Astrocyte (in vitro differentiated cells and primary cell): ENCODE measurements around the gene CEP68. TPM values are rescaled to one million over a fixed set of nuclear protein-coding genes. Genes with fewer than 3 reads are reported as not detected.

ENCODE experiments used
- DNase-seq: peaks from one replicate; pipeline ENCODE4 v3.0.0-alpha.2; 2010; ENCODE audit warnings: low read depth
- FAIRE-seq: peaks from 2 replicates; lab custom pipeline; 2011; peaks lifted over from hg19 to GRCh38; lab: Jason Lieb, UNC
- H2AFZ ChIP-seq: 2 replicates; pipeline ENCODE4 v1.6.0; 2012; ENCODE audit warnings: low read depth, low read length, inconsistent platforms
- H3K27ac ChIP-seq: 2 replicates; pipeline ENCODE4 v1.5.1; 2011; ENCODE audit warnings: low read depth, low read length, inconsistent platforms
- H3K27me3 ChIP-seq: 2 replicates; pipeline ENCODE4 v1.6.0; 2011; ENCODE audit warnings: low read length, inconsistent platforms; ENCODE audit not compliant: insufficient read depth
- H3K36me3 ChIP-seq: 2 replicates; pipeline ENCODE4 v1.5.1; 2011; ENCODE audit warnings: low read length, inconsistent platforms; ENCODE audit not compliant: insufficient read depth
- H3K4me1 ChIP-seq: 2 replicates; pipeline ENCODE4 v1.5.1; 2011; ENCODE audit warnings: low read length, inconsistent platforms; ENCODE audit not compliant: insufficient read depth
- H3K4me2 ChIP-seq: 2 replicates; pipeline ENCODE4 v1.6.0; 2012; ENCODE audit warnings: low read length, inconsistent platforms
- H3K4me3 ChIP-seq: 2 replicates; pipeline ENCODE4 v1.5.1; 2011; ENCODE audit warnings: low read depth, mild to moderate bottlenecking, low read length, inconsistent platforms; ENCODE audit not compliant: insufficient read depth
- H3K79me2 ChIP-seq: 2 replicates; pipeline ENCODE4 v1.6.0; 2012; ENCODE audit warnings: mild to moderate bottlenecking, low read length, inconsistent platforms; ENCODE audit not compliant: insufficient read depth
- H3K9ac ChIP-seq: 2 replicates; pipeline ENCODE4 v1.6.0; 2012; ENCODE audit warnings: mild to moderate bottlenecking, low read length, inconsistent platforms
- H3K9me3 ChIP-seq: 2 replicates; pipeline ENCODE4 v1.5.1; 2012; ENCODE audit warnings: low read depth, mild to moderate bottlenecking, low read length, inconsistent platforms; ENCODE audit not compliant: insufficient read depth
- H4K20me1 ChIP-seq: 2 replicates; pipeline ENCODE4 v1.6.0; 2012; ENCODE audit warnings: low read length, inconsistent platforms; ENCODE audit not compliant: insufficient read depth
- H3K27ac Mint-ChIP-seq: one replicate; pipeline ENCODE4 v1.8.0; 2021; ENCODE audit warnings: mild to moderate bottlenecking, mixed read lengths; ENCODE audit not compliant: unreplicated experiment
- H3K27me3 Mint-ChIP-seq: one replicate; pipeline ENCODE4 v1.8.0; 2021; ENCODE audit warnings: low read depth, mixed read lengths; ENCODE audit not compliant: unreplicated experiment
- H3K36me3 Mint-ChIP-seq: one replicate; pipeline ENCODE4 v1.8.0; 2021; ENCODE audit warnings: low read depth, mixed read lengths; ENCODE audit not compliant: unreplicated experiment
- H3K4me1 Mint-ChIP-seq: one replicate; pipeline ENCODE4 v1.8.0; 2021; ENCODE audit warnings: low read depth, mixed read lengths; ENCODE audit not compliant: unreplicated experiment
- H3K4me3 Mint-ChIP-seq: one replicate; pipeline ENCODE4 v1.8.0; 2021; ENCODE audit warnings: mild to moderate bottlenecking, moderate library complexity, mixed read lengths; ENCODE audit not compliant: unreplicated experiment
- H3K9me3 Mint-ChIP-seq: one replicate; pipeline ENCODE4 v1.8.0; 2021; ENCODE audit warnings: mild to moderate bottlenecking, mixed read lengths; ENCODE audit not compliant: unreplicated experiment
- EZH2 ChIP-seq: IDR thresholded peaks from 2 replicates; pipeline ENCODE4 v1.6.1; 2012; ENCODE audit warnings: mild to moderate bottlenecking, low read length, inconsistent platforms; ENCODE audit not compliant: insufficient read depth
- total RNA-seq: library from RNA; stranded (reverse); gene quantifications from 2 replicates; pipeline ENCODE4 v1.2.1, GENCODE V29; 2021
- TF ChIP-seq, protein P1 (sequence below): IDR thresholded peaks from 2 replicates; pipeline ENCODE4 v1.5.1; 2011; ENCODE audit warnings: low read depth, mild to moderate bottlenecking, inconsistent platforms, low read length, moderate library complexity; ENCODE audit not compliant: insufficient read depth

Gene CEP68
- total RNA-seq, 1 donor from 2014 or later: 6.9 TPM

DNA sequence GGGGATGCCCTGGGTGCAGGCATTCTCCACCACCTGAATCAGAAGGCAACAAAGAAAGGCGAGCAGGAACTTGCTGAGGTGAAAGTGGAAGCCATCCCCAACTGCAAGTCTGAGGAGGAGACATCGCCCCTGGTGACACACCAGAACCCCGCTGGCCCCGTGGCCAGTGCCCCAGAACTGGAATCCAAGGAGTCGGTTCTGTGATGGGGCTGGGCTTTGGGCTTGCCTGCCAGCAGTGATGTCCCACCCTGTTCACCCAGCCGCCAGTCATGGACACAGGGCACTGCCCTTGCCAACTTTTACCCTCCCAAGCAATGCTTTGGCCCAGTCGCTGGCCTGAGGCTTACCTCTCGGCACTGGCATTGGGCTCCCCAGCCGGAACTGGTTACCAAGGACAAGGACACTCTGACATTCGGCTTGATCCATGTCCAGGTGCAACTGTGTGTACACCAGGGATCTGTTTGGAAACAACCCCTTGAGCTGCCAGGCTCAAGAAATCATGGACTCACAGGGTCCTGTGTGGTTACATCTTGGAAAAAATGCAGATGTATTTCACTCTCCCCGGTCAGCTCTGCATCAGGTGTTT lies 35.2 kb upstream of the CEP68 start:
- Histone ChIP-seq H2AFZ (no peak overlapping the region), H3K9me3 (no peaks in the 10 kb centered on the region), H3K79me2 (no peaks in the 10 kb centered on the region), H3K4me2 (no peak overlapping the region), H3K9ac (no peak overlapping the region), H3K27me3 (no peaks in the 10 kb centered on the region), H4K20me1 (no peaks in the 10 kb centered on the region), H3K27ac (no peak overlapping the region), H3K36me3 (peaks cover 2% of the 10 kb centered on the region), H3K4me1 (peaks cover 13% of the 10 kb centered on the region), H3K4me3 (no peak overlapping the region)
- DNase-seq (no peak), FAIRE-seq (no peak)
- peaks cover 22% of the 10 kb centered on the region for H3K4me1 Mint-ChIP-seq
- no peak overlapping the region for H3K4me3 Mint-ChIP-seq
- H3K9me3 Mint-ChIP-seq: no peaks in the 10 kb centered on the region
- TF ChIP-seq, protein P1, sequence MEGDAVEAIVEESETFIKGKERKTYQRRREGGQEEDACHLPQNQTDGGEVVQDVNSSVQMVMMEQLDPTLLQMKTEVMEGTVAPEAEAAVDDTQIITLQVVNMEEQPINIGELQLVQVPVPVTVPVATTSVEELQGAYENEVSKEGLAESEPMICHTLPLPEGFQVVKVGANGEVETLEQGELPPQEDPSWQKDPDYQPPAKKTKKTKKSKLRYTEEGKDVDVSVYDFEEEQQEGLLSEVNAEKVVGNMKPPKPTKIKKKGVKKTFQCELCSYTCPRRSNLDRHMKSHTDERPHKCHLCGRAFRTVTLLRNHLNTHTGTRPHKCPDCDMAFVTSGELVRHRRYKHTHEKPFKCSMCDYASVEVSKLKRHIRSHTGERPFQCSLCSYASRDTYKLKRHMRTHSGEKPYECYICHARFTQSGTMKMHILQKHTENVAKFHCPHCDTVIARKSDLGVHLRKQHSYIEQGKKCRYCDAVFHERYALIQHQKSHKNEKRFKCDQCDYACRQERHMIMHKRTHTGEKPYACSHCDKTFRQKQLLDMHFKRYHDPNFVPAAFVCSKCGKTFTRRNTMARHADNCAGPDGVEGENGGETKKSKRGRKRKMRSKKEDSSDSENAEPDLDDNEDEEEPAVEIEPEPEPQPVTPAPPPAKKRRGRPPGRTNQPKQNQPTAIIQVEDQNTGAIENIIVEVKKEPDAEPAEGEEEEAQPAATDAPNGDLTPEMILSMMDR: no peak
- TF ChIP-seq EZH2: no peak
- H3K27me3 Mint-ChIP-seq: no peaks in the 10 kb centered on the region
- no peak overlapping the region for H3K27ac Mint-ChIP-seq
- peaks cover 45% of the 10 kb centered on the region for H3K36me3 Mint-ChIP-seq

- Histone ChIP-seq H3K27ac (no peak overlapping the region), H3K79me2 (no peaks in the 10 kb centered on the region), H3K27me3 (no peaks in the 10 kb centered on the region), H3K9me3 (no peaks in the 10 kb centered on the region), H3K4me1 (peaks cover 10% of the 10 kb centered on the region), H3K9ac (no peak overlapping the region), H4K20me1 (no peaks in the 10 kb centered on the region), H2AFZ (no peak overlapping the region), H3K4me3 (no peak overlapping the region), H3K36me3 (peaks cover 2% of the 10 kb centered on the region), H3K4me2 (no peak overlapping the region)
- no peaks in the 10 kb centered on the region for H3K27me3 Mint-ChIP-seq
- no peak overlapping the region for H3K27ac Mint-ChIP-seq
- no peaks in the 10 kb centered on the region for H3K9me3 Mint-ChIP-seq
- DNase-seq: no peak
- FAIRE-seq: no peak
- peaks cover 19% of the 10 kb centered on the region for H3K4me1 Mint-ChIP-seq
- no peak for TF ChIP-seq EZH2
- TF ChIP-seq, protein P1: no peak
- no peak overlapping the region for H3K4me3 Mint-ChIP-seq
- peaks cover 43% of the 10 kb centered on the region for H3K36me3 Mint-ChIP-seq
Observed at GRCh38 chr2:65021709-65022108, 34.5 kb upstream of the CEP68 start.

DNA sequence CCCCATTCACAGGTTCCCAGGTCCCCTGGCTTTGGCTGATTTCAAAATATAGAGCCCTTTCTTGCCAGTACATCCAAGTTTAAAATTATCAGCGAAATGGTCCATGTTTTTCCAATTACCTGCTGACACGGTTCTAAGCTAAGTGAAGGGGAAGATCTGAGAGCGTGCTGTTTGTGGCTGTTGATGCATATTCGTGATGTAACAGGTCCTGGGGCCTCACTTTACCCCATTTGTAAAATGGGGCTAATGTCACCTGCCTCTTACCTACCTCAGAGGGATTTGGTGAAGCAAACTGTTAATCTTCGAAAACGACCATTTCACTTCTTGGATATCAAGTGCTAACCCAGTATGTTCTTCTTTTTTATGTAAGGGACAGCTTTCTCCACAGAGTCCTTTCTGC lies 34.0 kb upstream of the CEP68 start:
- H3K27me3 ChIP-seq: no peaks in the 10 kb centered on the region
- peaks cover 10% of the 10 kb centered on the region for H3K4me1 ChIP-seq
- no peaks in the 10 kb centered on the region for H3K79me2 ChIP-seq
- H3K27ac ChIP-seq: no peak overlapping the region
- H3K9ac ChIP-seq: no peak overlapping the region
- DNase-seq (no peak), FAIRE-seq (no peak)
- Mint-ChIP-seq H3K4me1 (peaks cover 19% of the 10 kb centered on the region), H3K9me3 (no peaks in the 10 kb centered on the region), H3K4me3 (no peak overlapping the region), H3K36me3 (peaks cover 40% of the 10 kb centered on the region), H3K27me3 (no peaks in the 10 kb centered on the region), H3K27ac (no peak overlapping the region)
- H3K4me2 ChIP-seq: no peak overlapping the region
- no peak overlapping the region for H3K4me3 ChIP-seq
- H4K20me1 ChIP-seq: no peaks in the 10 kb centered on the region
- TF ChIP-seq, protein P1: no peak
- TF ChIP-seq EZH2: no peak
- H3K9me3 ChIP-seq: no peaks in the 10 kb centered on the region
- H3K36me3 ChIP-seq: peaks cover 2% of the 10 kb centered on the region
- no peak overlapping the region for H2AFZ ChIP-seq
